ENCODE data around the gene AP1S3.
A peak's percentile ranks its signal among the peaks of the same experiment; 100 is the strongest.

The AP1S3 gene

GRCh38 chr2:223786236-223786635 lies 51.1 kb downstream of the AP1S3 start:
- no peak for TF ChIP-seq CTCF (IDR thresholded peaks at IDR 0.05; ENCODE audit: extremely low read depth, missing control alignments)

GRCh38 chr2:223784221-223784772 lies 53.1 kb downstream of the AP1S3 start:
- no peak for TF ChIP-seq CTCF (IDR thresholded peaks at IDR 0.05; ENCODE audit: extremely low read depth, missing control alignments)
- no peak for DNase-seq (ENCODE audit: low spot score)

More at GRCh38 chr2:223786236-223786635, 51.1 kb downstream of the AP1S3 start:
- DNase-seq (ENCODE audit: low spot score), result no peak

GRCh38 chr2:223782629-223783028 lies 54.8 kb downstream of the AP1S3 start:
- TF ChIP-seq CTCF (IDR thresholded peaks at IDR 0.05; ENCODE audit: extremely low read depth, missing control alignments), result no peak
- no peak for DNase-seq (ENCODE audit: low spot score)

- no peak for DNase-seq (ENCODE audit: low spot score)
- TF ChIP-seq CTCF (IDR thresholded peaks at IDR 0.05; ENCODE audit: extremely low read depth, missing control alignments), result no peak
These were observed 55.8 kb downstream of the AP1S3 start for GRCh38 chr2:223781560-223781959.

- TF ChIP-seq CTCF (IDR thresholded peaks at IDR 0.05; ENCODE audit: extremely low read depth, missing control alignments), result peak; percentile 15
- peak; percentile 62 for DNase-seq (ENCODE audit: low spot score)
These were observed 57.5 kb downstream of the AP1S3 start for GRCh38 chr2:223779877-223780276.

- TF ChIP-seq CTCF (IDR thresholded peaks at IDR 0.05; ENCODE audit: extremely low read depth, missing control alignments), result no peak
These were observed 63.2 kb downstream of the AP1S3 start for GRCh38 chr2:223774193-223774592.

GRCh38 chr2:223772363-223772762 lies 65.0 kb downstream of the AP1S3 start:
- no peak for DNase-seq (ENCODE audit: low spot score)

More at GRCh38 chr2:223774193-223774592, 63.2 kb downstream of the AP1S3 start:
- DNase-seq (ENCODE audit: low spot score), result no peak

More at GRCh38 chr2:223772363-223772762, 65.0 kb downstream of the AP1S3 start:
- no peak for TF ChIP-seq CTCF (IDR thresholded peaks at IDR 0.05; ENCODE audit: extremely low read depth, missing control alignments)
